Ovary (tissue), 3 donors: ENCODE measurements around the gene GRK1.

Experiments
- CTCF ChIP-seq, 3 donors: fragments of 450-650 bp in 2 of 3; fragments of 200-600 bp in 1 of 3; IDR thresholded peaks; one replicate each; pipeline versions ENCODE4 v1.5.1 to v1.8.0; 2016 to 2022; ENCODE audit warnings: antibody characterized with exemption in 3 of 3, mild to moderate bottlenecking in 1 of 3
- EP300 ChIP-seq: sonication (generic); formaldehyde crosslinking; IDR thresholded peaks from one replicate; pipeline ENCODE4 v1.6.1; 2017; ENCODE audit warnings: antibody characterized with exemption
- POLR2A ChIP-seq: fragments of 450-650 bp; IDR thresholded peaks from one replicate; pipeline ENCODE4 v1.6.1; 2017; ENCODE audit warnings: antibody characterized with exemption, mild to moderate bottlenecking, moderate library complexity
- donor health status: DM: no; HTN: no; CAD: no.

- no peak for TF ChIP-seq CTCF (IDR thresholded peaks at IDR 0.05)
- TF ChIP-seq POLR2A = no peak
- no peak for TF ChIP-seq EP300
Observed at GRCh38 chr13:113756441-113757097, 89.5 kb downstream of the GRK1 start.
